HG02852 (cell line): Measurements from ENCODE around the gene VPS52.
"Not testable (repeated sequence)": the region's sequence is repeated elsewhere in the genome, so short reads cannot be mapped to it uniquely, and the experiment has no call there.

Experiments
- ATAC-seq: cut with Tn5 transposase; IDR thresholded peaks from one replicate; pipeline ENCODE4 v1.9.1; 2021; ENCODE audit warnings: mild to moderate bottlenecking, moderate library complexity; ENCODE audit not compliant: unreplicated experiment

The VPS52 gene

DNA sequence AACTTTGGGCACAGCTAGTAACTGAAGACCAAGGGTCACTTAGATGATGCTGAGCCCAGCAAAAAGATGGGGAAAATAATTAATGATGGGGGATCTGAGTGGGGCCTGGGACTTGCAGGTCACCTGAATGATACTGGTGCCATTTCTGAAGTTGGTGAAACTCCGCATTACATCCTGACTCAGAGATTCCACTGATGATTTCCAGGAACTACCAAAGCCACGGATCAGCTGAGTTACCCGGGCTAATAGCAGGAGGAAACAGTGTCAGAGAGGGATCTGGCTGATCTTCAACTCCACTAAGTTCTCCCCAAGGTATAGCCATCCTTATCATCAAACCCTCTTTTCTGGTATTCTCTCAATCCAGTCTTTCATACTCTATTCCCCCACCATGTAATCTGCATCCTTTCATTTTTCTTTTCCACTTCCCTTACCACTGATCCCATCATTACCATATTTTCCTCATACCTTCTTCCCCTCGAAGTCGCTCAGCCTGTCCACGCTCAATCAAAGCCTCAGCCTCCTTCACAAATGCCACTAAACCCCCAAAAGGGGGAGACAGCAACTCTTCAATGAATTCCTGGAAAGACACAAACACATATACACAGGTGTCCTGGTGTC is 20.2 kb downstream of the VPS52 start:
- no peak for ATAC-seq

DNA sequence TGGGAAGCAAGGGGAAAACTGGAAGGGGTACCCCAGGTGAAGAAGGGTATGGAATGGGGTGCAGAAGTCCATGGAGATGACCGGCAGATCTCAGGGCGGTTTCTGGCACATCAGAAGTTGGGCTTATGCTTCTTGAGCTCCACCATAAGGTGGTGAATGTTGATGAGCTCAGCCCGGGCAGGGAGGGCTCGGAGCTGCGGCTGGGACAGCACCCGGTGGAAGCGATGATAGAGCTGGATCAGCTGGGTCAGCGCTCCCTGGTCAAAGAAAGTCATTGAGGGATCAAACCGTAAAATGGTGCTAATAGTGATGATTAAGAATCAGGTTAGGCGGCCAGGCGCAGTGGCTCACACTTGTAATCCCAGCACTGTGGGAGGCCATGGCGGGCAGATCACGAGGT is 20.9 kb downstream of the VPS52 start:
- no peak for ATAC-seq

DNA sequence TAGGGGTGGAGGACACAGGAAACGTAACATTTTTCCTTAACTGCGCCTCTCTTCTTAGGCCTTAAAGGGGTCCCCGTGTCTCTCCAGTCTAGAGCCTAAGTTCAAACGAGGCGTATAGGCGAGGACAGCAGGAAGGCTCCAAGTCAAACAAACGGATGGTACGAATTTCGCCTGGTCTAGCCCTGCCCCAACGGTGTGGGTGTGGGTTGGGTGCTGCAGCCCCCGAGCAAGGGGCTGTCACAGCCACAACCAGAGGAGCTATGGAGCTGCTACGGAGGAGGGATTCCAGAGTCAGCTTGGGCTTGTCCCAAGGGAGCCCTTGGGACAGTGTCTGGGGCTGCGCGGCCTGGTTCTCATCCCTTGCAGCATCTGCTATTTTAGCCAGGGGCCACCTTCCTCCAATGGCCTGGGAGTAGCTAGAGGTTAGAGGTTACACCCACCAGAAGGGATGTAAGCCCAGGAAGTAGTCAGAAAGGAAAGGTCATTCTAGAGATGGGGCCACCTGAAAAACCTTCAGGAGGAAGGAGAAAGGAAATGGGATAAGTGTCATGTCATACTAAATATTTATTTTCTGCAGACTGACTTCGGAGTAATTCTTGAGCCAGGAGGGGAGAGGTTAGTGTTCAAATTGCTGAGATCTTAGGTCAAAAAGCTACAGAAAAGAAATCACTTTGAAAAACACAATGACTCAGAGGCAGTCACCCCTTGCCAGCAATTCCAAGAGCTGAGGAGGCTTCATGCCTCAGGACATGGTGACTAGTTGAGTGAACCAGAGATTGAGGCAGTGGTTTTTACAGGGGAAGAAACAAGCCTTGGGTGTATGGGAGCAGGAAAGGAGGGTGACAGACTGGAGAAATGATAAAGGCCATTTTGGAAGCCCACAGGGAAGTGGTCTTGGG is 21.7 kb downstream of the VPS52 start:
- ATAC-seq = no peak

DNA sequence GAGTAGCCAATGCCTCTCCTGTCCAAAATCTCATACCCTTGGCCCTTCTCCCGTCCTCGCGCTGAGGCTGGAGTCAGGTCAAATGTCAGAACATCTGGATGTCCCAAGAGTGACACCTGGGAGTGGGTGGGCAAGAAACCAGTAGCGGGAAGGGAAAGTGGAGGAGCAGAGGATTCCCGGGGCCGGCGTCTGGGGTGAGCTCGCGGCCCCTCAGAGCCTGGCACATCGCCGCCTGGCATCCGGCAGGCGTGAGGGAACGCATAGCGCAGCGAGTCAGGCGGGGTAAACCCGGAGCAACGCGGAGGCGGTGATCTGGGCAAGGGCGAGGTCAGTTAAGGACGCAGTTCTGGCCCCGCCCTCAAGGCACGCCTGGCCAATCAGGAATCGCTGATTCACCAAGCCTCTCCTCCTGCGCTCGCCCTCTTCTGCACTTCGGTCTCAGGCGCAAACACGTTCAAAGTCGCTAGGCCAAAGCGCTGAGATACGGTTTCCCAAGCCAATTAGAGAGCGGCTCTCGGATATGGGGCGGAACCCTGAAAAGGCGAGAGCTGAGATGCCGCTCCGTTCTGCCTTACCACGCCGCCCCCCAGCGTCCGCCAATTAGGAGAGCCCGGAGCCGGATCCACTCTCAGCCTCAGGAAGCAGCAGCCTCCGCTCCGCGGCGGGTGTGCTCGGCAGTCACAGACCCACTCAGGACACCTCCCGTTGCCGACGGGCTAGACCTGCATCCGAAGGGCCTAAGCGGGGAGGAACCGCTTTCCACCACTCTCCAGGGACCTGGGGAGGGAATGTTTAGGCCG is 22.5 kb downstream of the VPS52 start:
- ATAC-seq = peak; percentile 85

DNA sequence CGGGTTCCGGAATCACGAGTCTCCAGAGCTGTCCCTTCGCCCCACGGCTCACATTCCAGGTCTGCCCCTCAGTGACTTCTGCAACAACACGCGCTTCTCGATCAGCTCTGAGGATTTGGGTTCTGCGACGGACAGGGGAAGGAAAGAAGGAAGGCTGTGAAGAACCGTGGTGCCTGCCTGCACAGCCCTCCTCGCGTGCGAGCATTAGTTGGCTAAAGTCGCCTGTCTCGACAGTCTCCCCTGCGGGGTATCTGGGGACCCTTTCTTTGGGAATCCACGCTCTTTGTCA is 23.1 kb downstream of the VPS52 start:
- no peak for ATAC-seq

DNA sequence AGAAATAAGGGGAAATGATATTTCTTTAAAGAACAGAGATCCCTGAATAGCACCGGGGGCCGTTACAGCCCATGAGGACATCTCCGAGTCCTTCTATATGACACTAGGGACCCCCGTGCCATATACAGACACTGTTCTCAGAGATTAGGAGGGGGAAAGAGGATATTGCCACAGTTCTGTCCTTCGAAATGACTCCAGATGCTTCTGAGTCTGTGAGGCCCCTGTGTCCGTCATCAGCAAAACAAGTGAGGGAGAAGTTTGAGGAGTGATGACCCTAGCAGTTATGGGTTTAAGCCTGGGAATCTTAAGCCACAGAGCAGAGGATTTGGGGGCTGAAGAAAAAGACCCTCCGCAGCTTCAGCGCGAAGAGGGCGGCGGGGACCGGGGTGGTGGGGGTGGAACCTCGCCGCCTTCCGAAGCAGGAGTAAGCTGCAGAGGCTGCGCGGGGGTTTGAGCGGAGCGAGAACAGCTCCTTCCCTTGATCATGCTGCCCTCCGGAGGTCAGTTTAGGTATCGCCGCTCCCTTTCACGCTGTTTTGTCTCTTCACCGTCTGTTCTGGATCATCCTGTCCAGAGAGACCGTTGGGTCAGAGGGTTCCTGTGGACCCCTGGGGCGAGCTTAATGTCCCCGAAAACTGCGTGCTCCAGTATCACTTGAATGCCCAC is 23.6 kb downstream of the VPS52 start:
- peak; percentile 35 for ATAC-seq

DNA sequence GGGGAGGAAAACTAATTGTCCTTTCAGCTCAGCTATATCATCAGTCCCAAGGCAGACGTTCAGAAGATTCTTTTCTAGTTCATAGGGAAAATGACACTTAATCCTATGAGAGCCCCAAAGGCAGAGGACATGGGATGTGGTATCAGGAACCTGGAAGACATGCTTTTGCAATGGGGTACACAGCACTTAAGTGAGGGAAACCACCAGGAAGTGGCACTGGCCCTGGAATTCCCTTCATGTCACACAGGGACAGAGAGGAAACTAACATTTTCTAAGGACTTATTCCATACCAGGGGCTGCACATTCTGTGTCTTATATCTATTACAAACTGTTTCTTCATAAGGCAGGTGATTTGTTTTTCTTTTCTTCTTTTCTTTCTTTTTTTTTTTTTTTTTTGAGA is 28.2 kb downstream of the VPS52 start:
- no peak for ATAC-seq

DNA sequence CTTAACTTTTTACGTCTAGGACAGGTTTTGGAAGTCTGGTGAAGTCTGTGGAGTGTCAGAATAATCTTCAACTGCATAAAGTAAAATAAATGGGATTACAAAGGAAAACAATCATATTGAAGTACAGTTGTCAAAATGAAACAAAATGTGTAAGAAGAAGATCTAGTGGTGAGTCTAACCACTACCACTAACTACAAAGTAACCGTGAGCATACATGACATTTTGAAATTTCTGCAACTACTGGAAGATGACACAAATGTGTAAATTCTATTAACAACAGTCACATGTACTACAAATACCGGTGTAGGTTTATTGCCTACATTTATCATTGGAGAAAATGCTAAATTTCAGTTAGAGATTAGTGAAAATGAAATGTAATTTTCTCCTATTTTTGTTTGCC is 29.7 kb downstream of the VPS52 start:
- ATAC-seq = no peak

DNA sequence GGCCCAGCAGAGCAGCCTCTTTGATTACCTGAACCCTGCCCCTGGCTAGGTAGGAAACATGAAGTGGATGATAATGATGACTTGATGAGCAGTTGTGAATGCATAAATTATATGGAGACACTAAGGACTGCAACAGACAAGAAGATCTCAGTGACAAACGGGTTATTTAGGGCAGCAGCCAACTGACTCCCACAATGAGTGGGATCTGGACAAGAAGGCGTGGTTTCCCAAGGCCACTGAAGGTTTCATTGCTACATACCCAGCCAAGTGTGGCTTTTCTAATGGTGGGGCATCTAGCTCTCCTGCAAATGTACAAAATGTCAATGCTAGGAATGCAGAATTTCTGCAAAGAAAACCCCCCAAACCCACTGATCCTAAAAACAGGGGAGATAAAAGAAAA is 33.9 kb downstream of the VPS52 start:
- ATAC-seq = no peak

DNA sequence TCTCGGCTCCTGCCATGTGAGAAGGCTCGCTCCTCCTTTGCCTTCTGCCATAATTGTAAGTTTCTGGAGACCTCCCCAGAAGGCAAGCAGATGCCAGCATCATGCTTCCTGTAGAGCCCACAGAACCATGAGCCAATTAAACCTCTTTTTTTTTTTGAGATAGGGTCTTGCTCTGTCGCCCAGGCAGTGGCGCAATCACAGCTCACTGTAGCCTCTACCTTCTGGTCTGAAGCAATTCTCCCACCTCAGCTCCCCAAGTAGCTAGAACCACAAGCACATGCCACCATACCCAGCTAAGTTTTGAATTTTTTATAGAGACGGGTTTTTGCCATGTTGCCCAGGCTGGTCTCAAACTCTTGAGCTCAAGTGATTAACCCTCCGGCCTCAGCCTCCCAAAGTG is 34.8 kb downstream of the VPS52 start:
- ATAC-seq = no peak

DNA sequence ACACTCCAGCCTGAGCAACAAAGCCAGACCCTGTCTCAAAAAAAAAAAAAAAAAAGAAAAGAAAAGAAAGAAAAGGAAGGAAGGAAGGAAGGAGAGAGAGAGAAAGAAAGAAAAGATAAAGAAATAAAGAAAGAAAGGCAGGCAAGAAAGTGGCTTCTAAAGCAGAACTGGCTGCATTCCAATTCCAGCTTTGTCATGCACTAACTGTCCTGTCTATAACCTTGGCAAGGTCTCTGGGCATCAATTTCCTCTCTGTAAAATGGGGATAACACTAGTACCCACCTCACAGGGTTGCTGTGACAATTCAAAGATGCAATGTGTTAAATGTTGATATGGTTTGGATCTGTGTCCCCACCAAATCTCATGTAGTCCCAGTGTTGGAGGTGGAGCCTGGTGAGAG is 35.3 kb downstream of the VPS52 start:
- no peak for ATAC-seq

DNA sequence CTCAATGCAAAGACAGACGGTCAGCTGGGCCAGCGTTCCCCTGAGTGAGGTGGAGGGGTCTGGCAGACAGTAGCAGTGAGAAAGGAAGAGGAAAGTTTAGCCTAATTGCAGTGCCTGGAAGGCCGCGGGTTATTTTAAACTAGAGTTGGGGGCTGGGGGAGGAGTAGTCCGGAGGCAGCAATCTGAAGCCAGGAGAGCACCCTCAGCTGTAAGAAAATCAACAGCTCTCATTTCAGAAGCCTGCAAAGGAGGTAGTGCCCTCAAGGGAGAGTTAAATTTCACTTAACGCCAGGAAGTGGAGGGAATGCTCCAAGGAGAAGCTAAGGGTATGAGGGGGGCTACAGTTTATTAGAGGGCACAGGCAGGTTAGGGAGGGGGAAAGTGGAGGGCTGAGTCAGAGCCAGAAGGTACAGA is 36.4 kb downstream of the VPS52 start:
- ATAC-seq = no peak

DNA sequence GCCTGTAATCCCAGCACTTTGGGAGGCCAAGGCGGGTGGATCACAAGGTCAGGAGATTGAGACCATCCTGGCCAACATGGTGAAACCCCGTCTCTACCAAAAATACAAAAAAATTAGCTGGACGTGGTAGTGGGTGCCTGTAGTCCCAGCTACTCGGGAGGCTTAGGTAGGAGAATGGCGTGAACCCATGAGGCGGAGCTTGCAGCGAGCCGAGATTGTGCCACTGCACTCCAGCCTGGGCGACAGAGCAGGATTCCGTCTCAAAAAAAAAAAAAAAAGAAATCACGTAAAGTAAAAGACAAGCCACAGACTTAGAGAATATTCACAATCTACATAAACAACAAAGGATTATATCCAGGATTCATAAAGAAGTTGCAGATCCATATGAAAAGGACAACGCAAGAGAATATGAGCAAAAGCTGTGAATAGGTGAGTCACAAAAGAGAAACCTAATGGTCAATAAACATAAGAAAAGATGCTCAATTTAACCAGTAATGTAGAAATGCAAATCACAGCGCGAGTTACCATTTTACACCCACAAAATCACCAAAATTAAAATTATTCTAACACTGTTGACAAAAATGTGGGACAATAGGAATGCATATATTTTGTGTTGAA is 45.1 kb downstream of the VPS52 start:
- ATAC-seq = not testable (repeated sequence)

DNA sequence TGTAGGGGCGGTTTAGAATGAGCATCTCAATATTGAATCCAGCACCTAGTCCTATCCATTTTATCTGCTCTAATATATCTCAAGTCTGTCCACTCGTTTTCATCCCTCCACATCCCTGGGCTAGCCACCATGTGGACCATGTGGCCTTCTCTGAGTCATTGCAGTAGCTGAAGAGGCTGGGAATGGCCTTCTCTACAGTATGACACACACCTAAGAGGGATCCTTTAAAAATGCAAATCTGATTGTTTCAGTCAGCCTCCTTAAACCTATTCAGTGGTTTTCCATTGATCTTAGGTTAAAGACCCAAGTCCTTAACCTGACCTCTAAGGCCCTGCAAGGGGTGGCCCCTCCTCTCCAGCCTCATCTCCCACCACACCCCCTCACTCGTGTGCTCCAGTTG is 54.0 kb downstream of the VPS52 start:
- ATAC-seq = no peak

DNA sequence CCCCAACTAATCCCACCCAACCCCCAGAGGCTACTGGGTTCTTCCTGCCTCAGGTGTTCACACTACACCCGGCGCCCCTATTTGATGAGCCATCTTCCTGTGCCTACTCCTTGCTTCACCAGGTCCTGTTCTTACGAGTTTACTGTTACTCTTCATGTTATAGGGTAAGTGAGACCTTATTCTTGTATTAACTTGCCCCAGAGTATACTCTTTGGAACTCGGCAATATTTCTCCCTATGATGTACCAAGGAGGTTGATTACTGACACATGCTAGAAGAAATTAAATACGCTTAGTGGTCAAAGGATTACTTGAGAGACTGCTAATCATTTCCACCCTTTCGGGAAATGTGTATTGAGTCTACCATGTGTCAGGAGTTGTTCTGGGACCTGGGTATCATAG is 54.4 kb downstream of the VPS52 start:
- ATAC-seq = no peak

DNA sequence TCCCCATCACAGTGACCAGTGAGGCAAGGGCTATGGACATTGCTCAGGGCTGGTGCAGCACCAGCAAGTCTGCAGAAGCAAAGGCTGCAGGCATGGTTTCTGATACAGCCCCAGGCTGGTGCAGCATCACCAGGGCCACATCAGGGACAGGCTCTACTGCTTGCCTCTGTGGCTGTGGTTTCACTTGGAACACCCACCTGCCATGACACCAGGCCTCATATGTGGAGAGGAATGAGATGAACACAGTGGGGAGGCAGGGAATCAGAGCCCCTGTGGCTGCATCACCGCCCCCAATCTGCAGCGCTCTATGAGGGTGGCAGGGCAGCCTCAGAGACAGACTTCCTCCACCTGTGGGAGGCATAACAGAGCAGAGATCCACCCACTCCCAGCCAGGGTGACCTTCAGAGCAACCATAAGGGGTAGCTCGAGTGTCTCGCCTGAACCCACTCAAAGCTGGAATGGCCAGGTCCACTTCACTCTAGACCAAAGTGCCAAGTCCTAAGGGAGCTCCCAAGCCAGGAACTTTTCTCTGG is 55.5 kb downstream of the VPS52 start:
- no peak for ATAC-seq

DNA sequence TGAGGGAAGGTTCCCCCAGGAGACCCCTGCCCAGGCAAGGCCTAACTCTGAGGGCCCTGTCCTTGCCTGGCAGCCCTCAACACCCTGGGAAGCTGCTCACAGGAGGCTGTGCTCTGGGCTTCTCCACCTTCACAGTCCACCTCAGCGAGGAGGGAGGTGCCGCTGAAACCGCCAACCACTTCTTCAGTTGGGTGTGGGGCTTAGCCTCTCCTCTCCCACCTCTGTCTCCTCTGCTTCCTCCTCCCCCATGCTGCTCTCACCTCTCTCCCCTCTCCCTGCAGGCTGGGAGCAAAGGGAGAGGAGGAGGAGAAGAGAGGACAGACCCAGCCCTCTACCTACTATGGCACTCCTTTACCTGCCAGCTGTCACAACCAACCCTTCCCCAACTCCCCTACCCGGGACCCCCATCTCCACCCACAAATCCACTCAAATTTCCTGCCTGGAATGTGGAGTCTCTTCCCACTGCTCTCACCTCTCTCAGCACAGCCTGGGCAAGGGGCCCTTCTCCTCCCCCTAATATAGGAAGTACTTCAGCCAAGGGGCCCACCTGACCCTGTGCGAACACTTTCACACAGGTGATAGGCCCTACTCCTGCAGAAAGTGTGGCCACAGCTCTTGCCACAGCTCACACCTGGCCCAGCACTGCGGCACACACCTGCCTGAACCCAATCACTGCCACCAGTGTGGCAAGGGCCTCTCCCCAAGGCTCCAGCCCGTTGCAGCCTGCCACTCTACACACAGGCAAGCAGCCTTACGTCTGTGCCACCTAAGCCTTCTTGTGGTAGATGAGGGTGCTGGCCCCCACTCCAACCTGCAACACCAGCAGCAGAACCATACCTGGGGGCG is 56.2 kb downstream of the VPS52 start:
- ATAC-seq = no peak

DNA sequence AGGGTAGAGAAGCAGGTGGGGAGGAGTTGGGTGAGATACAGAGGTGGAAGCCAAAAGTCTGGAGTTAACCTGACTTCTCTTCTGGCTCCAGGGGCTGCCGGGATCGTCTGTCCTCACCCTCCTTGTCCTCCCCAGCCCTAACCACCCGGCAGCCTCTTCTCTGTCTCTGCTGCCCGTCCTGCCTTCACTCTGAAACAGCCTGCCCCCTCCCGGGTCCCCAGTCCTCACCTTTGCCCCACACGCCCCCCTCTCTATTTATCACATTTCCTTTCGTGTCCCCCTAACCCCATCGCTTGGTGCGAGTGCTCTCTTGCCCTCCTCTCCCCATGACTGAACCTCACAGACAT is 57.7 kb downstream of the VPS52 start:
- no peak for ATAC-seq

DNA sequence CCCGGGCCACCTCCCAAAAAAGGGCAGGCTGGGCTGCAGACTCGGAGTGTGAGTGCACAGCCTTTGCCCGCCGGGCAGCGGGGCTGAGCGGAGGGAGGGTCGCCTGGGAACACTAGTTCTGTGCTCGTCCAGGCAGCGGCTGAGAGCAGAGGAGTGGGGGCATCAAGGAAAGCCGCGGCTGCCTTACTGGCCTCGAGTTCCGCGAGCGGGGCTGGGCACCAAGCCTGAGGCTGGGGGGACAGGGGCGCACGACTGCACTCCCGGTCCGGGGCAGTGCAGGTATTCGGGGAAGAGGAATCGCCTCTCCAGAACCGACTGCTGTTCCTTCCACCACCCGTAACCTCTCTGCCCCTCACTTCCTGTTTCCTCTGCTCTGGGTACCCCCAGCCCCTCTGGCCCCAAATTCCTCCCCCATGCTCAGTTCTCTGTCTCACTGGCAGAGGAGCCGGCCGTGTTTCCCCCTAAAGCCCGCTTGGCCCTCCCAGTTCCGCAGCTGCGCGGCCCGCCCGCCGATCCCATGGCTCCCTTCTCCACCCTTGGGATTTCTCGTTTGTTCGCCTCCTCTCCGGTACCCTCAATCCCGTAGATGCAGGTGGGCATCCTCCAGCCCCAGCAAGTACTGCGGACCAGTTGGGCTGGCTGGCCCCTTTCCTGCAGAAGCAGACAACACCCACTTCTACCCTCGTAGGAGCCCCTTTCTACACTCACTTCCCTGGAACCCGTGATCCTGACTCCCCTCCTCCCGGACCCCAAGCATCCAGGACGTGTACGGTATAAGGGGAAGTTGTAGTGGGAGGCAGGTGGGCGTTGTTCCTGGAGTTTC is 58.3 kb downstream of the VPS52 start:
- ATAC-seq = no peak
